Inflammatory macrophage treated with lipopolysaccharide for 1 hour (primary cell): ENCODE measurements around the gene ARMCX4.
A peak's percentile ranks its signal among the peaks of the same experiment; 100 is the strongest.
"Not testable (repeated sequence)": the region's sequence is repeated elsewhere in the genome, so short reads cannot be mapped to it uniquely, and the experiment has no call there.

Experiments used
- DNase-seq, 2 donors: peaks; one replicate each; pipeline ENCODE4 v3.0.0-alpha.2; 2020 to 2022

Gene ARMCX4

DNA sequence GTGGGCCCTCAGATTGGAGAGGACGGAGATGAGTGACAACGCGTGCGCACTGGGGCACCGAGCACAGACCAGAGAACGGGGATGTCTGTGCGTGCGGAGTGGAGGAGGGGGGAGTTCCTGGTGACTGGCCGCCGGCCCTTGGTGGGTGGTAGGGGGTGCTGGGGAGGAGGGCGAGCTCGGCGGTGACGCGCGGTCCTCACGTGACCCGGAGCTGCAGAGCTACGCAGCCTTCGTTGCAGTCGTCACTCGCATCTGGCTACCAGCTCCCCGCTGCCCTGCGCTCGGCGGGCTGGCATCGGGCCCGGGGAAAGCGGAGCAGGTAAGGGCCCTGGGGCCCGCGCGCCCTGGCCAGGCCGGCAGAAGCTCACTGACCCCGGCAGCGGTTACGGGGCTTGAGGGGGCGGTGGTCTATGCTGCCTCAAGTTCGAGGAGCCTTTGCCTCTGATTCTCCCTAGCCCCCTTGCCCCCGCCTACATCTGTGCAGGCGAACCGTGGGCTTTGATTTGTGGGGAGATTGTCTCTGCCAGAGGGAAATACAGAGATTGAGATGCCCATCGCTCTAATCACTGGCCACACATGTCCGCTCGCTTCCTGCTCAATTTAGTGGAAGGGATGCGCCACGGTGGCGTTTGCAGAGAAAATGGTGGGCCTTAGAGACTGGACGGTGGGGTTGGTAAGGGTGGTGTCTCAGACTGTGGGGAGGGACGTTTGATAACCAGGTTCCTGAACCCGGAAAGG lies at the start of gene ARMCX4:
ARMCX4 (plus strand) TSS at position 245 of the 738 bp plus-strand sequence. CDS start 3,134 bp downstream, outside the sequence.
- no peak for DNase-seq

DNA sequence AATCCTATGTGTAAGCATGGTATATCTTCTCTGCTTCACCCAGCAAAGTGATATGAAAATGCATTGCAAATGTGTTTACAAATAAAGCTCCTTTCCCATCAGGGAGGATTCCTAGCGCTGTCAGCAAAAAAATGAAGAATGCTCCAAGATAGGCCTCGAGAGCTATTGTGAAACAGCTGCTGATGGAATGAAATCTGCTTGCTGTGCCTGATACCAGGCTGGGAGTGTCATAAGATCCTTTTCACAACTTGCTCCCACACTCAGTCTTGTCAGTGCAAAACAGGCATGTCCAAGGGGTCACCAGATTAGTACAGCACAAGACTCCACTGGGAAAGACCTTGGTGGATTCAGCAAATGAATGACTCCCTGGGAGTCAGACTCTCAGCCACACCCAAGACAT lies 43.2 kb upstream of the ARMCX4 start:
- DNase-seq, result peak in 1 of 2 donors; percentile 70

DNA sequence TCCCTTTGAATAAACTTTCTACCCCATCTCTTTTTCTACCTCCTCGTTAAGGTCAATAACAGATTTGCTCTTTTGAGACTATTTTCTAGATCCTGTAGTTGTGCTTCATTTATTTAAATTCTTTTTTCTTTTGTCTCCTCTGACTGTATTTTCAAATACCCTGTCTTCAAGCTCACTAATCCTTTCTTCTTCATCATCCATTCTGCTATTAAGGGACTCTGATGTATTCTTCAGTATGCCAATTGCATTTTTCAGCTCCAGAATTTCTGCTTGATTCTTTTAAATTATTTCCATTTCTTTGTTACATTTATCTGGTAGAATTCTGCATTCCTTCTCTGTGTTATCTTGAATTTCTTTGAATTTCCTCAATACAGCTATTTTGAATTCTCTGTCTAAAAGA lies 36.0 kb upstream of the ARMCX4 start:
- no peak for DNase-seq

DNA sequence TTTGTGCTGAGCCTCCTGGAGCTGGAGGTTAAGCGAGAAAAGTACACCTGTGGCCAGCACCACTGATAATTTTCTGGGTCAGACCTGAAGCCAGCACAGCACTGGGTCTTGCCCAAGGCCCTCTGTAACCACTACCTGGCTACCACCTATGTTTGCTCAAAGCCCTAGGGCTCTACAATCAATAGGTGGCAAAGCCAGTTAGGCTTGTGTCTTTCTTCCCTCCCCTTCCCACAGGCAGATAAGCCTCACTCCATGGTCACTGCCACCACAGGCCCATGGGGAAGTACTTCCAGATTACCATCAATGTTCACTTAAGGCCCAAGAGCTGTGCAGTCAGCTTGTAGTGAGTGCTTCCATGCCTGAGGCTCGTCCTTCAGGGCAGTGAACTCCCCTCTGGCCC lies 35.2 kb upstream of the ARMCX4 start:
- DNase-seq, result no peak

- peak; percentile 27 to 35 for DNase-seq
These were observed 34.3 kb upstream of the ARMCX4 start for GRCh38 chrX:101450961-101451360.

DNA sequence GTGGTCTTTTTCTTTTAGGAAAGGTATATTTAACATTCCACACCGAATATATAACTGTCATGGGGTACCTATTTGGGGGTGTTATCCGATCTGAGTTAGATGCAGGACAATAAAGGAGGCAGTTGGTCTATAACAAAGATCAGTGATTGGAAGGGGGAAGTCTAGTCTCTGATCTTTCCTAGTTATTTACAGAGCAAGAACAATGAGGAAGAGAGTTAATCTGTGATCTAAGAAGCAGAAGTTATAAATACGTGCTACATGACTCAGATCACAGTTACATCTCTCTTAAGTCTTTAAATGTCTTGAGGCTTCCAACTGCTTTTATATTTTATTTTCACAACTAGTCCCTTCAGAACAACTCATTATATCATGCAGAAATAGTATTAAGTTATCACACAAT lies 33.2 kb upstream of the ARMCX4 start:
- DNase-seq, result peak; percentile 16 to 45

GRCh38 chrX:101460669-101461068 lies 24.6 kb upstream of the ARMCX4 start:
- peak in 1 of 2 donors; percentile 44 for DNase-seq

DNA sequence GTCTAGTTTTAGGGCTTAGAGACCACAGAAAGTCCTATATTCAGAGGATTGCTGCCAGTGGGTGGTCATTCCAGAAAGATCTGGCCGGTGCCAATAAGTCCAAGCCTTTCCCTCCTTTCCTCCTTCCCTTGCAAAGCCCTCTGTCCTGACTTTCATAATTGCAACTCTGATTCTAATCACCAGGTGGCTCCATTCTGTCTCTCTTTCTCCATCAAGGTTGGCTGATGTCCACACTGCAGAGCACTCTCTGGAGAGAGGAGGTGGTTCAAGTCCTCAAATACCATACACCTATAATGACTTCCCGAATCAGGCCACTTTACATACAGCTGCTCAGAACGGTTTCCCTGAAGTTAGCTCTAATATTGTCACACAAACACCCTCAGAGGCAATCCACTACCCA lies 22.4 kb upstream of the ARMCX4 start:
- DNase-seq, result no peak

DNA sequence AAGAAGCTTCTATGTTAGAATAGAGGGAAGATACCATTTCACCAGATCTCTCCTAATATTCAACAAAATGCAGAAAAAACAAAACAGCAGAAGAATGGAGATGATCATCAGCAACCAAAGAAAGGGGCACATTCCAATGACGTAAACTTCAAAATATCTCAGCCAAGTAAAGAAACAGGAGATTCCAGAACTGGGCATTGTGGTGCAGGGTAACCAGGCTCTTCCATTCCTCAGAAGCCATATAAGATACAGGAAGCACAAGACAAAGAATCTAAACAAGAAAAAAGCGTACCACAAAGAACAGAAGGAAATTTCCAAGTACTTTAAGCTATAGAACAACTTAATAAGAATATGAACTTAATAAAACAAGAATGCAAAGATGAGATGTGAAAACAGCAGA lies 6.9 kb upstream of the ARMCX4 start:
- DNase-seq, result no peak

GRCh38 chrX:101482296-101482695 lies 3.0 kb upstream of the ARMCX4 start:
- DNase-seq, result no peak

- no peak for DNase-seq
These were observed 1.6 kb upstream of the ARMCX4 start for GRCh38 chrX:101483705-101484104.

DNA sequence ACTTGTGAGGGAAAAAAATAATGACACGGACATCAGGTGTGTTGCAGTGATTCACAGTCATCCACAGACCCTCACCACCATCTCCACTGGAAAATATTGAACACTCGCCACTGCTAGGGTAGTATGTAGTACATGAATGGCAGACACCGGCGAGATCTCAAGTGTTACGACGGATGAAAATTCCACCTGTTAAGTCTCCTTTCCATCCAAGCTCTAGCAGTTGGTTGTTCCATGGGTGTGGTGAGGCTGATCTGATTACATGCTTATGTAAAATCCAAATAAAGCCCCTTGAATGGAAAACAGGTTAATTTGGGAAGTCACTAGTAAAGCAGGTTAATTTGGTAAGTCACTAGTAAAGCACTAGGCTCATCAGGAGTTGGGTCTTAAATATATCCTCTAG lies 1.1 kb upstream of the ARMCX4 start:
- DNase-seq, result no peak

- DNase-seq, result no peak
These were observed 3.5 kb downstream of the ARMCX4 start for GRCh38 chrX:101488796-101489195.

- DNase-seq, result no peak
These were observed 6.7 kb downstream of the ARMCX4 start for GRCh38 chrX:101491943-101492342.

DNA sequence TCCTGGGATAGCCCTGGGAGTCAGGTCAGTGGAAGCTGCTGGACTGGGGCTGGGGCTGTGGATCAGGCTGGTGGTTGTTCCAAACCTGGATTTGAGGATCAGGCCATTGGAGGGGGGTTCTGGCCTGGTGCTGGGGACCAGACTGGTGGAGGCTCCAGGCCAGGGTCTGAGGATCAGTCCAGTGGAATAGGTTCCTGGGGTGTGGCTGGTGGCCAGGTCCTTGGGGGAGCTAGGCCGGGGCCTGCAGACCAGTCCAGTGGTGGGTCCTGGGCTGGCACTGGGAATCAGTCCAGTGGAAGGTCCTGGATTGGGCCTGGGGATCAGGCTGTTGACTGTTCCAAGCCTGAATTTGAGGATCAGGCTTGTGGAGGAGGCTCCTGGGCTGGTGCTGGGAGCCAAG lies 8.0 kb downstream of the ARMCX4 start:
- no peak for DNase-seq

GRCh38 chrX:101502929-101503328 lies 17.7 kb downstream of the ARMCX4 start:
- not testable (repeated sequence) for DNase-seq

GRCh38 chrX:101507372-101507771 lies 22.1 kb downstream of the ARMCX4 start:
- DNase-seq, result no peak

GRCh38 chrX:101507986-101508385 lies 22.7 kb downstream of the ARMCX4 start:
- DNase-seq, result no peak

GRCh38 chrX:101530944-101531343 lies 45.7 kb downstream of the ARMCX4 start:
- DNase-seq, result no peak
